Measurements from ENCODE around the gene SELENOF.

SELENOF gene

GRCh38 chr1:86938855-86939254, 24.9 kb upstream of the SELENOF start:
- TF ChIP-seq JUND (IDR thresholded peaks at IDR 0.05; ENCODE audit: low read depth): no peak
- in situ Hi-C loops (cut with HindIII; ENCODE audit: low pct_unique_long_range_greater_than_20kb, low sequenced_read_pairs): no loop called here

GRCh38 chr1:86938450-86938849, 24.5 kb upstream of the SELENOF start:
- in situ Hi-C loops (cut with HindIII; ENCODE audit: low pct_unique_long_range_greater_than_20kb, low sequenced_read_pairs): no loop called here
- no peak for DNase-seq (ENCODE audit: low read depth in 1 of 2, low spot score in 1 of 2)
- TF ChIP-seq JUND (IDR thresholded peaks at IDR 0.05; ENCODE audit: low read depth): no peak

More at GRCh38 chr1:86938855-86939254, 24.9 kb upstream of the SELENOF start:
- no peak for DNase-seq (ENCODE audit: low read depth in 1 of 2, low spot score in 1 of 2)

- in situ Hi-C loops (cut with HindIII; ENCODE audit: low pct_unique_long_range_greater_than_20kb, low sequenced_read_pairs): no loop called here
- no peak for DNase-seq (ENCODE audit: low read depth in 1 of 2, low spot score in 1 of 2)
Measured at GRCh38 chr1:86933562-86934377, 19.8 kb upstream of the SELENOF start.

GRCh38 chr1:86933051-86933450, 19.1 kb upstream of the SELENOF start:
- in situ Hi-C loops (cut with HindIII; ENCODE audit: low pct_unique_long_range_greater_than_20kb, low sequenced_read_pairs): no loop called here
- DNase-seq (ENCODE audit: low read depth in 1 of 2, low spot score in 1 of 2): no peak

More at GRCh38 chr1:86933562-86934377, 19.8 kb upstream of the SELENOF start:
- TF ChIP-seq JUND (IDR thresholded peaks at IDR 0.05; ENCODE audit: low read depth): no peak

GRCh38 chr1:86928819-86929218, 14.9 kb upstream of the SELENOF start:
- no peak for DNase-seq (ENCODE audit: low read depth in 1 of 2, low spot score in 1 of 2)
- in situ Hi-C loops (cut with HindIII; ENCODE audit: low pct_unique_long_range_greater_than_20kb, low sequenced_read_pairs): no loop called here
- TF ChIP-seq JUND (IDR thresholded peaks at IDR 0.05; ENCODE audit: low read depth): no peak

More at GRCh38 chr1:86933051-86933450, 19.1 kb upstream of the SELENOF start:
- TF ChIP-seq JUND (IDR thresholded peaks at IDR 0.05; ENCODE audit: low read depth): no peak

- DNase-seq (ENCODE audit: low read depth in 1 of 2, low spot score in 1 of 2): no peak
- TF ChIP-seq JUND (IDR thresholded peaks at IDR 0.05; ENCODE audit: low read depth): no peak
- in situ Hi-C loops (cut with HindIII; ENCODE audit: low pct_unique_long_range_greater_than_20kb, low sequenced_read_pairs): no loop called here
Measured at GRCh38 chr1:86926883-86927282, 13.0 kb upstream of the SELENOF start.

- TF ChIP-seq JUND (IDR thresholded peaks at IDR 0.05; ENCODE audit: low read depth): no peak
- no peak for DNase-seq (ENCODE audit: low read depth in 1 of 2, low spot score in 1 of 2)
- in situ Hi-C loops (cut with HindIII; ENCODE audit: low pct_unique_long_range_greater_than_20kb, low sequenced_read_pairs): no loop called here
Measured at GRCh38 chr1:86925742-86926141, 11.8 kb upstream of the SELENOF start.

- in situ Hi-C loops (cut with HindIII; ENCODE audit: low pct_unique_long_range_greater_than_20kb, low sequenced_read_pairs): no loop called here
- TF ChIP-seq JUND (IDR thresholded peaks at IDR 0.05; ENCODE audit: low read depth): no peak
- no peak for DNase-seq (ENCODE audit: low read depth in 1 of 2, low spot score in 1 of 2)
Measured at GRCh38 chr1:86924324-86924960, 10.5 kb upstream of the SELENOF start.

- no peak for TF ChIP-seq JUND (IDR thresholded peaks at IDR 0.05; ENCODE audit: low read depth)
- in situ Hi-C loops (cut with HindIII; ENCODE audit: low pct_unique_long_range_greater_than_20kb, low sequenced_read_pairs): no loop called here
- DNase-seq (ENCODE audit: low read depth in 1 of 2, low spot score in 1 of 2): no peak
Measured at GRCh38 chr1:86922445-86922844, 8.5 kb upstream of the SELENOF start.

- in situ Hi-C loops (cut with HindIII; ENCODE audit: low pct_unique_long_range_greater_than_20kb, low sequenced_read_pairs): no loop called here
- TF ChIP-seq JUND (IDR thresholded peaks at IDR 0.05; ENCODE audit: low read depth): no peak
- DNase-seq (ENCODE audit: low read depth in 1 of 2, low spot score in 1 of 2): no peak
Measured at GRCh38 chr1:86916752-86917151, 2.8 kb upstream of the SELENOF start.

- DNase-seq (ENCODE audit: low read depth in 1 of 2, low spot score in 1 of 2): no peak
- TF ChIP-seq JUND (IDR thresholded peaks at IDR 0.05; ENCODE audit: low read depth): no peak
- in situ Hi-C loops (cut with HindIII; ENCODE audit: low pct_unique_long_range_greater_than_20kb, low sequenced_read_pairs): no loop called here
Measured at GRCh38 chr1:86915737-86916235, 1.9 kb upstream of the SELENOF start.

- peak in 1 of 2 experiments; percentile 52 for DNase-seq (ENCODE audit: low read depth in 1 of 2, low spot score in 1 of 2)
- in situ Hi-C loops (cut with HindIII; ENCODE audit: low pct_unique_long_range_greater_than_20kb, low sequenced_read_pairs): no loop called here
- TF ChIP-seq JUND (IDR thresholded peaks at IDR 0.05; ENCODE audit: low read depth): no peak
Measured at GRCh38 chr1:86914998-86915736, 1.2 kb upstream of the SELENOF start.
